ENCODE measurements around the gene KCNMB2.

DNA sequence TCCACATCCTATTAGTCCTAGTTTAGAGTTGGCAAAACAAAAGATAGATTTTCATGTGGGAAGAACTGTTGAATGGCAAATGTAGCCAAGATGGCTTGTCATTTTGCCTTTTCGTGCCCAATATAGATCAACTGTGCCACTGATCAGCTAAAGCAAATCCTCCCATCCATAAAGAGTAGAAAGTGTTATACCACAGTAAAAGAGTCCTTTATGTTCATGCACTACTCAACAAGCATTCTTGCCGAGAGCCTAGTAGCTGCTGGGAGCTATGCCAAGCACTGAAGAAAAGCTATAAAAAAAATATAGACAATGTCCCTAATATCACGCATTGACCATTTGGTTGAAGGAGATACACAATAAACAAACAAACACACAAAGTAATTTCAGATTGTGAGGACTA lies 225.2 kb downstream of the KCNMB2 start:
- no peak for TF ChIP-seq CTCF (IDR thresholded peaks at IDR 0.05)
- no peak for TF ChIP-seq POLR2A (IDR thresholded peaks at IDR 0.05)
